ENCODE results near the gene PAMR1. TPM values are rescaled to one million over a fixed set of nuclear protein-coding genes. Genes with fewer than 3 reads are reported as not detected.
A peak's percentile ranks its signal among the peaks of the same experiment; 100 is the strongest.

The PAMR1 gene
- polyA plus RNA-seq, 4 donors, result 1.4 to 4.9 (median 4.6) TPM; not detected in 1

DNA sequence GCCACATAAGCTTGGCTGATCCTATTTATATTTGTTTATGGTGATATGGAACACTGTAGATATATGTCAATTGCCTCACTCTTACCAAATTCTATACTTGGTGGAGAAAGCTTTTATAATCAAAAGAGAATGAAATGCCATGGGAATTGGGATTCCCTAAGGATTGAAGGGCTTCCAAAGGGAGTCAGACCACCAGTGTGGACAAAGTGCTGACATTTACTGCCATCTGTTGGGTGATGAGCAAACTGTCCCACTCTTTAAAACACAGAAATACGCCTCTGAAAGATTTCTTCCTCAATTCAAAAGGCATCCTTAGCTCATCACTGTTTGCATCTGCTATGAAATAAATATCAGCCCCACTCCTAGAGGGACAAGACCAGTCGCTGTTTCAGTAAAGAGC lies 113.1 kb downstream of the PAMR1 start:
- Histone ChIP-seq H3K4me1 (ENCODE audit: control insufficient read depth in 3 of 3, insufficient read depth in 2 of 3, low read depth in 1 of 3, low read length in 2 of 3) (no peaks in the 10 kb centered on the region), H3K36me3 (ENCODE audit: control insufficient read depth in 3 of 3, insufficient read depth in 2 of 3, low read depth in 1 of 3, low read length in 3 of 3) (no peaks in the 10 kb centered on the region), H3K4me3 (ENCODE audit: low read depth in 1 of 3, low read length in 3 of 3) (no peak overlapping the region), H3K9me3 (ENCODE audit: control insufficient read depth in 2 of 2, insufficient read depth in 1 of 2, low read depth in 1 of 2, low read length in 1 of 2) (no peaks in the 10 kb centered on the region), H3K27me3 (ENCODE audit: control insufficient read depth in 3 of 3, insufficient read depth in 3 of 3, low read length in 3 of 3) (peaks cover 0 to 31% (median 3%) of the 10 kb centered on the region in 3 donors), H3K27ac (ENCODE audit: low read depth in 1 of 3, low read length in 2 of 3) (no peak overlapping the region)
- DNase-seq, result peak in 1 of 2 donors; percentile 7
- 59 to 71% (median 61%) methylated on average over 2 of the region's 2 CpGs for WGBS, 3 donors
- no peak for FAIRE-seq

DNA sequence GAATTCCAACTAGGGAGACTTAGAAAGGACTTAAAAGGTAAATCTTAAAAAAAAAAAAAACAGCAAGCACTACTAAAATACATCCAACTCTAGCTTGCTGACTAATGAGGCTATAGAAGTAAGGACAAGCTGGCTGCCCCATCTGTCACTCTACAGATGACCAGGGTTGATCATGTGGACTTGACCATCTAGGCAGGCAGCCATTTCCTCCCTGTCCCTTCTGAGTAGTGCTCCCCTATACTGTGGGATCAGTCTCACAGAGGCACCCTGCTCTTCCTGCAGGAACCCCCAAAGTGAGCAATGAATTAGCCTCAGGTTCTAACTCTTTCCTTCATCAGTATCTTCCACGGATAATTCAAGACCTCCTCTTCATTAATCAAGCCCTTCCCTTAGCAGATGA lies 118.4 kb downstream of the PAMR1 start:
- Histone ChIP-seq H3K9me3 (ENCODE audit: control insufficient read depth in 2 of 2, insufficient read depth in 1 of 2, low read depth in 1 of 2, low read length in 1 of 2) (no peaks in the 10 kb centered on the region), H3K4me1 (ENCODE audit: control insufficient read depth in 3 of 3, insufficient read depth in 2 of 3, low read depth in 1 of 3, low read length in 2 of 3) (no peaks in the 10 kb centered on the region), H3K27me3 (ENCODE audit: control insufficient read depth in 3 of 3, insufficient read depth in 3 of 3, low read length in 3 of 3) (no peaks in the 10 kb centered on the region), H3K36me3 (ENCODE audit: control insufficient read depth in 3 of 3, insufficient read depth in 2 of 3, low read depth in 1 of 3, low read length in 3 of 3) (no peaks in the 10 kb centered on the region), H3K27ac (ENCODE audit: low read depth in 1 of 3, low read length in 2 of 3) (no peak overlapping the region), H3K4me3 (ENCODE audit: low read depth in 1 of 3, low read length in 3 of 3) (no peak overlapping the region)
- DNase-seq (no peak), FAIRE-seq (no peak)
- 72 to 80% (median 79%) methylated on average over 1 of the region's 1 CpG for WGBS, 3 donors

GRCh38 chr11:35404388-35404775 lies 121.0 kb downstream of the PAMR1 start:
- H3K4me3 ChIP-seq (ENCODE audit: low read depth in 1 of 3, low read length in 3 of 3), result no peak overlapping the region
- no peaks in the 10 kb centered on the region for H3K9me3 ChIP-seq (ENCODE audit: control insufficient read depth in 2 of 2, insufficient read depth in 1 of 2, low read depth in 1 of 2, low read length in 1 of 2)
- no peaks in the 10 kb centered on the region for H3K27me3 ChIP-seq (ENCODE audit: control insufficient read depth in 3 of 3, insufficient read depth in 3 of 3, low read length in 3 of 3)
- H3K4me1 ChIP-seq (ENCODE audit: control insufficient read depth in 3 of 3, insufficient read depth in 2 of 3, low read depth in 1 of 3, low read length in 2 of 3), result peaks cover 0 to 2% (median 0%) of the 10 kb centered on the region in 3 donors
- DNase-seq, result peak; percentile 27 to 47
- H3K27ac ChIP-seq (ENCODE audit: low read depth in 1 of 3, low read length in 2 of 3), result no peak overlapping the region
- FAIRE-seq, result no peak
- WGBS, 3 donors, result 34 to 48% (median 46%) methylated on average over 7 of the region's 7 CpGs
- no peaks in the 10 kb centered on the region for H3K36me3 ChIP-seq (ENCODE audit: control insufficient read depth in 3 of 3, insufficient read depth in 2 of 3, low read depth in 1 of 3, low read length in 3 of 3)

DNA sequence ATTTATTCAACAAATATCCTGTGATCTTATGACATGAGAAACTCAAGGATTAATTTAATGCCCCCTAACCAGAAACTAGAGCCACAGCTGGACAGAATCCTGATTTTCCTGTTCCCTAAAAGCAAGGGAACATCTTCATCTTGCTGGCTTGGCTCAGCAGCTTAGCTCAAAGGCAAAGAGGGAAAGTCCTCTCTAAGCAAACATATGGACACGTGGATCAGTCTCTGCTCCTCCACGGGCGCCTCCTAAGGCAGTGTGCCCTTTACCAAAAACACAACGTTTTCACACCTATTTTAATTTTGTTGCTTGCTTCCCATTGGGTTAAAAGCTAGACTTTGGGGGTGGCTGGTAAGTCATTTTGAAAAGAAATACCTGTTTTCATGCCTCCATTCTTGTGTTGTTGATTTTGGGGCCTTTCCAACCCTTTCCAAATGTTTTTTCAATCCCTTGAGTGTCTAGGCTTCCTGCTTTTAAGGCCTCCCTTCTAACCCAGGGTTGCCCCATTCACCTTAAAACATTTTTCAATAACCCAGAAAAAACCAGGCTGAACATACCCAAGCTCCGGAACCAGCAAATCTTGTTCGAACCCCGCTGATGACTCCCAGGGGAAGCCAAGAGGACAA lies 121.5 kb downstream of the PAMR1 start:
- no peaks in the 10 kb centered on the region for H3K9me3 ChIP-seq (ENCODE audit: control insufficient read depth in 2 of 2, insufficient read depth in 1 of 2, low read depth in 1 of 2, low read length in 1 of 2)
- peaks cover 0 to 2% (median 0%) of the 10 kb centered on the region in 3 donors for H3K4me1 ChIP-seq (ENCODE audit: control insufficient read depth in 3 of 3, insufficient read depth in 2 of 3, low read depth in 1 of 3, low read length in 2 of 3)
- H3K27ac ChIP-seq (ENCODE audit: low read depth in 1 of 3, low read length in 2 of 3), result no peak overlapping the region
- FAIRE-seq (no peak), DNase-seq (no peak)
- H3K27me3 ChIP-seq (ENCODE audit: control insufficient read depth in 3 of 3, insufficient read depth in 3 of 3, low read length in 3 of 3), result no peaks in the 10 kb centered on the region
- H3K36me3 ChIP-seq (ENCODE audit: control insufficient read depth in 3 of 3, insufficient read depth in 2 of 3, low read depth in 1 of 3, low read length in 3 of 3), result no peaks in the 10 kb centered on the region
- WGBS, 3 donors, result 83 to 87% (median 86%) methylated on average over 7 of the region's 7 CpGs
- no peak overlapping the region for H3K4me3 ChIP-seq (ENCODE audit: low read depth in 1 of 3, low read length in 3 of 3)

DNA sequence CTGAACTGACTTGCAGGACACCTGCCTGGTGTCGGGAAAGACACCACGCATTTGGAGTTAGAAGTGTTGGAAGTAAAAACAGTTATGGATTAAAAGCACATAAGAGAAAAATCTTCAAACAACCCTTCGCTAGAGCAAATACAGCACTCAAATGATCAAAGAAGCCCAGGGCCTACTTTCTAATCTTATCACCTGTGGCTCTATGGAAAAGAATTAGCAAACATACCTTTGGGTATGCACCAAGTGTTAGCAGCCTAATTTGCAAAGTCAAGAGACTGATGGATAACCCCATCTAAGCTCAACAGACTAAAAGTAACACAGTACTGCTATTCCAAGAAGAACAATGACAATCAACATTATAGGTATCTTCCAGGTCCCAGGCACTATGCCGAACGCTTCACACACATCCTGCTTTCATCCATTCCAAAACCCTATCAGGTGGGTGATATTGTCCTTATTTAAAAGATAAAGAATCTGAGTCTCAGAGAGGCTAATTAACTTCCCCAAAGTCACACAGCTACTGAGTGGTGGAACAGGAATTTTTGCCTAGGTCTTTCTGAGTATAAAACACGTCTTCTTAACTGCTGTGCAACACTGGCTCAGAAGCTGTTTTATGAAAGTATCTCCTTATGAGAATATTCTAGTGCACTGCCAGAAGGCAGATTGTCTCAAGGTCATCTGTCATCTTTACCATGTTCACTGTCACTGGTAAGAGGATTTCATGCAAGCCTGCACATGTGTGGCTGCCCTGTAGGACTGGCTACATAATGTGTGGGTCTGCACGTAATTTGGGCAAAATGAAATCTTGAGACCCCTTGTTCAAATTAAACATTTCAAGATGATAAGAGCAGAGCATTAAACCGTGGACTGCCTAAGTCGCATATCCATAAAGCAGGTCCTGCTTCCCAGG lies 122.4 kb downstream of the PAMR1 start:
- no peak for DNase-seq
- WGBS, 3 donors, result 62 to 80% (median 68%) methylated on average over 9 of the region's 9 CpGs
- no peaks in the 10 kb centered on the region for H3K9me3 ChIP-seq (ENCODE audit: control insufficient read depth in 2 of 2, insufficient read depth in 1 of 2, low read depth in 1 of 2, low read length in 1 of 2)

DNA sequence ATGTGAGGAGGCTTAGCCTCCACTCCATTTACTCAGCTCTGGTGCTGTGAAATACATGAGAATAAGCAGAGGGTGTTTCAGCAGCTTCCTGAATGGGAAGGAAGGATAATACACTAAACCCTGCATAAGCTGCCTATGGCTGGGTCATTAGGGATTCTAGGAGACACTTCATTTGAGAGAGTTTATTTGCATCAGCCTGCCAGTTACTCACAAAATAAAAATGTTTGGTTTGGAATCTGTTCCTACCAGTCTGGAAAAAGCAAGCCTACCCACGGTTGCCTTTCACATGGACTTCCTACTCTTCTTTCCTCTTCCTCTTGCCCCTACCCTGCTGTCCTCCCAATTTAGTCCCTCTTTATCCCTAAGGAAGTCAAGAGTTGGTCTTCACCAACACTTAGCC lies 126.5 kb downstream of the PAMR1 start:
- 53 to 82% (median 59%) methylated on average over 1 of the region's 1 CpG for WGBS, 3 donors
- H3K4me3 ChIP-seq (ENCODE audit: low read depth in 1 of 3, low read length in 3 of 3), result no peak overlapping the region
- H3K27me3 ChIP-seq (ENCODE audit: control insufficient read depth in 3 of 3, insufficient read depth in 3 of 3, low read length in 3 of 3), result no peaks in the 10 kb centered on the region
- no peak overlapping the region for H3K27ac ChIP-seq (ENCODE audit: low read depth in 1 of 3, low read length in 2 of 3)
- no peaks in the 10 kb centered on the region for H3K9me3 ChIP-seq (ENCODE audit: control insufficient read depth in 2 of 2, insufficient read depth in 1 of 2, low read depth in 1 of 2, low read length in 1 of 2)
- no peaks in the 10 kb centered on the region for H3K36me3 ChIP-seq (ENCODE audit: control insufficient read depth in 3 of 3, insufficient read depth in 2 of 3, low read depth in 1 of 3, low read length in 3 of 3)
- peaks cover 0 to 2% (median 0%) of the 10 kb centered on the region in 3 donors for H3K4me1 ChIP-seq (ENCODE audit: control insufficient read depth in 3 of 3, insufficient read depth in 2 of 3, low read depth in 1 of 3, low read length in 2 of 3)
- DNase-seq (no peak), FAIRE-seq (no peak)

More for the DNA sequence above, 122.4 kb downstream of the PAMR1 start:
- Histone ChIP-seq H3K4me1 (ENCODE audit: control insufficient read depth in 3 of 3, insufficient read depth in 2 of 3, low read depth in 1 of 3, low read length in 2 of 3) (peaks cover 0 to 2% (median 0%) of the 10 kb centered on the region in 3 donors), H3K36me3 (ENCODE audit: control insufficient read depth in 3 of 3, insufficient read depth in 2 of 3, low read depth in 1 of 3, low read length in 3 of 3) (no peaks in the 10 kb centered on the region), H3K27me3 (ENCODE audit: control insufficient read depth in 3 of 3, insufficient read depth in 3 of 3, low read length in 3 of 3) (no peaks in the 10 kb centered on the region), H3K27ac (ENCODE audit: low read depth in 1 of 3, low read length in 2 of 3) (no peak overlapping the region), H3K4me3 (ENCODE audit: low read depth in 1 of 3, low read length in 3 of 3) (no peak overlapping the region)
- FAIRE-seq, result no peak

DNA sequence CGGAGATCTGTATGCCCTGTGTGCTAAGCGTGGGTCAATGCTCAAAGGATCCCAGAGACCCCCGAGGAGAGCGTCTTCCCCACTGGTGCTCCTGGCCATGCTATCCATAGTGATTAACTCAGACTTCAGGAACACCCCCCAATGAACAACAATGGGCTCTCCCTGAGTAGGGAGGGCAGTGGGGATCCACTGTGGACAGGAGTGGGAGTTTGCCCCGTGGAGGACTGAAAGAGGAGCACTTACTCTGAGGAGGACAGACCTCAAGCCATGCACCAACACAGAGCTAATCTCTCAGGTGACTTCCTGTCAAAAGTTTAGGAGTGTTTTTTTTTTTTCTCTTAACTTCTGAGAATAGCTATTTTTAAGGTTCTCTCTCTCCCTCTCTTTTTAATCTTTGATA lies 130.5 kb downstream of the PAMR1 start:
- Histone ChIP-seq H3K4me1 (ENCODE audit: control insufficient read depth in 3 of 3, insufficient read depth in 2 of 3, low read depth in 1 of 3, low read length in 2 of 3) (no peaks in the 10 kb centered on the region), H3K36me3 (ENCODE audit: control insufficient read depth in 3 of 3, insufficient read depth in 2 of 3, low read depth in 1 of 3, low read length in 3 of 3) (no peaks in the 10 kb centered on the region), H3K4me3 (ENCODE audit: low read depth in 1 of 3, low read length in 3 of 3) (no peak overlapping the region), H3K9me3 (ENCODE audit: control insufficient read depth in 2 of 2, insufficient read depth in 1 of 2, low read depth in 1 of 2, low read length in 1 of 2) (no peaks in the 10 kb centered on the region), H3K27ac (ENCODE audit: low read depth in 1 of 3, low read length in 2 of 3) (no peak overlapping the region), H3K27me3 (ENCODE audit: control insufficient read depth in 3 of 3, insufficient read depth in 3 of 3, low read length in 3 of 3) (peaks cover 0 to 4% (median 0%) of the 10 kb centered on the region in 3 donors)
- FAIRE-seq (no peak), DNase-seq (no peak)
- 90 to 91% (median 90%) methylated on average over 5 of the region's 5 CpGs for WGBS, 3 donors

DNA sequence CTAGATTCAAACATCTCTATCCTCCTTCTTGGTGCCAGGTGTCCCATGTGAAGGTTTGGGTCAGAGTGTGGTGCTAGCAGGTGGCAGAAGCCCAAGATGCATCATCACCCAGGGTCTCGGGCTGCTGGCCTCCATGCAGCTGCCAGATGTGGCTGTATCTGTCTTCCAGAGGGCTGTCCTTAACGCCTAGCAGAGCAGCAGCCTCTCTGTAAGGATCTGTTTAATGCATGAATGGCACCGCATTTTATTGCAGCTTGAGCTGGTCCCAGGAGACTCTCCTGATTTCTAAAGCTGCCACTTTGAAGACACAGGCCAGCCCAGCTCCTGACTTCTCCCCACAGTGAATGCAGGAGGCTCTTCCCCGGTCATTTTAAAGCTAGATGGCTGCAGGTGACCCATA lies 132.3 kb downstream of the PAMR1 start:
- Histone ChIP-seq H3K27me3 (ENCODE audit: control insufficient read depth in 3 of 3, insufficient read depth in 3 of 3, low read length in 3 of 3) (peaks cover 0 to 4% (median 0%) of the 10 kb centered on the region in 3 donors), H3K27ac (ENCODE audit: low read depth in 1 of 3, low read length in 2 of 3) (no peak overlapping the region), H3K4me1 (ENCODE audit: control insufficient read depth in 3 of 3, insufficient read depth in 2 of 3, low read depth in 1 of 3, low read length in 2 of 3) (no peaks in the 10 kb centered on the region), H3K36me3 (ENCODE audit: control insufficient read depth in 3 of 3, insufficient read depth in 2 of 3, low read depth in 1 of 3, low read length in 3 of 3) (no peaks in the 10 kb centered on the region), H3K4me3 (ENCODE audit: low read depth in 1 of 3, low read length in 3 of 3) (no peak overlapping the region), H3K9me3 (ENCODE audit: control insufficient read depth in 2 of 2, insufficient read depth in 1 of 2, low read depth in 1 of 2, low read length in 1 of 2) (no peaks in the 10 kb centered on the region)
- 62 to 70% (median 63%) methylated on average over 4 of the region's 4 CpGs for WGBS, 3 donors
- DNase-seq (no peak), FAIRE-seq (no peak)
